Thoracic aorta (tissue), 2 donors: ENCODE data around the gene PTCSC3. TPM values are rescaled to one million over a fixed set of nuclear protein-coding genes. Genes with fewer than 3 reads are reported as not detected.

Experiments
- ATAC-seq: fragments of 150-250 bp; one replicate; pipeline ENCODE4 v1.8.0; 2017; ENCODE audit warnings: low read depth; ENCODE audit not compliant: insufficient number of reproducible peaks, low FRiP score
- DNase-seq: peaks from one replicate; pipeline ENCODE4 v3.0.0-alpha.2; 2020; ENCODE audit warnings: low spot score
- H3K27ac ChIP-seq, 2 donors: fragments of 200-600 bp; sonication (generic); 1 replicate in 1 of 2; 2 replicates in 1 of 2; pipeline ENCODE4 v1.5.1; 2016; ENCODE audit warnings: mild to moderate bottlenecking in 2 of 2, moderate library complexity in 2 of 2
- H3K27me3 ChIP-seq: fragments of 200-600 bp; sonication (generic); replicated peaks from 2 replicates; pipeline ENCODE4 v1.6.0; 2016; ENCODE audit warnings: mild to moderate bottlenecking; ENCODE audit not compliant: insufficient read depth
- H3K36me3 ChIP-seq: fragments of 200-600 bp; sonication (generic); one replicate; pipeline ENCODE4 v1.5.1; 2016
- H3K4me1 ChIP-seq, 2 donors: fragments of 200-600 bp; sonication (generic); 1 replicate in 1 of 2; 2 replicates in 1 of 2; pipeline versions ENCODE4 v1.5.1 to v1.6.0; 2016; ENCODE audit warnings: low read depth in 2 of 2, mild to moderate bottlenecking in 1 of 2; ENCODE audit not compliant: control insufficient read depth in 1 of 2
- H3K4me3 ChIP-seq: fragments of 200-600 bp; sonication (generic); 2 replicates; pipeline ENCODE4 v1.5.1; 2016; ENCODE audit warnings: mild to moderate bottlenecking
- H3K9me3 ChIP-seq: fragments of 200-600 bp; sonication (generic); 2 replicates; pipeline ENCODE4 v1.5.1; 2016
- total RNA-seq, 2 donors: library from RNA; depleted of rRNA; stranded (reverse); fragments of >200 nt; gene quantifications; one replicate each; pipeline versions ENCODE4 v1.1.0 to v1.2.3, GENCODE V29; 2016
- TF ChIP-seq, protein P1 (sequence below): fragments of 200-600 bp; sonication (generic); IDR thresholded peaks from one replicate; pipeline ENCODE4 v1.5.1; 2019; ENCODE audit warnings: antibody characterized with exemption

PTCSC3 gene
- total RNA-seq, 2 donors from 2014 or later = not detected

DNA sequence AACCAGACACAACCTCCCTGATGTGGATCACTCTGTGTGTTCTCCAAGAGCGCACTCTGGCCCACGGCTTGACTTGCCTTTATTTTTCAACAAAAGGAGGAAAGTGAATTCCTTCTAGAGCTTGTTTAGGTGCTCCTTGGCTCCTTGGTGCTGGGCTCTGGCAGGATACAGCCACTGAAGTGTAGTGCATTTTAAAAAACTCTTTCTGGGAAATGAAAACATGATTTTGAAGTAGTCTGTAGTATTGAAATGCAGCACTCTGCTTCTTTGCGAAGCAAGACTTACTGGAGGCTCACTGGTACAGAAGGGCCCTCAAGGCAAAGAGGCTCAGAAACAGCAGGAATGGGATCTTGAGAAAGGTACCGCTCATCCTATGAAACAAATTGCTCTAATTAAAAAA lies 81.6 kb downstream of the PTCSC3 start:
- H3K36me3 ChIP-seq = no peaks in the 10 kb centered on the region
- no peaks in the 10 kb centered on the region for H3K4me1 ChIP-seq
- H3K27me3 ChIP-seq = no peaks in the 10 kb centered on the region
- no peak overlapping the region for H3K4me3 ChIP-seq
- H3K9me3 ChIP-seq = no peaks in the 10 kb centered on the region
- H3K27ac ChIP-seq = no peak overlapping the region
- no peak for ATAC-seq
- TF ChIP-seq, protein P1, sequence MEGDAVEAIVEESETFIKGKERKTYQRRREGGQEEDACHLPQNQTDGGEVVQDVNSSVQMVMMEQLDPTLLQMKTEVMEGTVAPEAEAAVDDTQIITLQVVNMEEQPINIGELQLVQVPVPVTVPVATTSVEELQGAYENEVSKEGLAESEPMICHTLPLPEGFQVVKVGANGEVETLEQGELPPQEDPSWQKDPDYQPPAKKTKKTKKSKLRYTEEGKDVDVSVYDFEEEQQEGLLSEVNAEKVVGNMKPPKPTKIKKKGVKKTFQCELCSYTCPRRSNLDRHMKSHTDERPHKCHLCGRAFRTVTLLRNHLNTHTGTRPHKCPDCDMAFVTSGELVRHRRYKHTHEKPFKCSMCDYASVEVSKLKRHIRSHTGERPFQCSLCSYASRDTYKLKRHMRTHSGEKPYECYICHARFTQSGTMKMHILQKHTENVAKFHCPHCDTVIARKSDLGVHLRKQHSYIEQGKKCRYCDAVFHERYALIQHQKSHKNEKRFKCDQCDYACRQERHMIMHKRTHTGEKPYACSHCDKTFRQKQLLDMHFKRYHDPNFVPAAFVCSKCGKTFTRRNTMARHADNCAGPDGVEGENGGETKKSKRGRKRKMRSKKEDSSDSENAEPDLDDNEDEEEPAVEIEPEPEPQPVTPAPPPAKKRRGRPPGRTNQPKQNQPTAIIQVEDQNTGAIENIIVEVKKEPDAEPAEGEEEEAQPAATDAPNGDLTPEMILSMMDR = no peak
- DNase-seq = no peak

DNA sequence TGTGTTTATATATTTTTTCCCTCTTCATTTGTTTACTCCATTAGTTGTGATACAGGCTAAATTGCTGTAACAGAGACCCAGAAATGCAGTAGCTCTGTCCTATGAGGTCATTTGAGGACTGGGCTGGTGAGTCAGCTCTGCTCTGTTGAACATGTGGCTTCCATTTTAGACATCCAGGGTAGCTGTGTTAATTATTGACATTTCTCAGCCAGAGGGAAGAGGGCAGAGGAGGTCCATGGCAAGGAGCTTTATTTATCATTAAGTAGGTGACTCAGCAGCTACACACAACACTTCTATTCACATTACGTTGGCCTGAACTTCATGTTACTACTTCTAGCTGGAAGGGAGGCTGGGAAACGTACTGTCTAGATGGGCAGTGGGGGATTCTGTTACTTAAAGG lies 85.4 kb downstream of the PTCSC3 start:
- no peaks in the 10 kb centered on the region for H3K9me3 ChIP-seq
- H3K36me3 ChIP-seq = no peaks in the 10 kb centered on the region
- H3K27ac ChIP-seq = no peak overlapping the region
- H3K4me1 ChIP-seq = no peaks in the 10 kb centered on the region
- DNase-seq = no peak
- no peaks in the 10 kb centered on the region for H3K27me3 ChIP-seq
- TF ChIP-seq, protein P1 = no peak
- ATAC-seq = no peak
- H3K4me3 ChIP-seq = no peak overlapping the region

DNA sequence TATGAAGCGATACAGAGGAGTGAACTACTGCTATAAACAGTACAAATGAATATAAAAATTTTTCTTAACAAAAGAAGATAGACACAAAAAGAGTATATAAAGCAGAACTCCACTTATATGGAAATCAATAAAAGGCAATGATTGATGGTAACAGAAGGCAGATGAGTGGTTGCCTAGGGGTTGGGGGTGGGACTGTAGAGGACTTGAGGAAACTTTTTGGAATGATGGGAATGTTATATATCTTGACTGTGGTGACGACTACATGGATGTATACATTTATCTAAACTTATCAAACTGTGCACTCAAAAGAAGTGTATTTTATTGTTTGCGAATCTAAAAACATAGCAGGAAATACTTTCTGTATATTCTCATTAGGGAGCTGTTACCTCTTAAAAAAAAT lies 89.1 kb downstream of the PTCSC3 start:
- TF ChIP-seq, protein P1 = no peak
- no peak for ATAC-seq
- no peaks in the 10 kb centered on the region for H3K36me3 ChIP-seq
- H3K27ac ChIP-seq = no peak overlapping the region
- no peaks in the 10 kb centered on the region for H3K27me3 ChIP-seq
- DNase-seq = no peak
- H3K9me3 ChIP-seq = no peaks in the 10 kb centered on the region
- H3K4me3 ChIP-seq = no peak overlapping the region
- no peaks in the 10 kb centered on the region for H3K4me1 ChIP-seq

DNA sequence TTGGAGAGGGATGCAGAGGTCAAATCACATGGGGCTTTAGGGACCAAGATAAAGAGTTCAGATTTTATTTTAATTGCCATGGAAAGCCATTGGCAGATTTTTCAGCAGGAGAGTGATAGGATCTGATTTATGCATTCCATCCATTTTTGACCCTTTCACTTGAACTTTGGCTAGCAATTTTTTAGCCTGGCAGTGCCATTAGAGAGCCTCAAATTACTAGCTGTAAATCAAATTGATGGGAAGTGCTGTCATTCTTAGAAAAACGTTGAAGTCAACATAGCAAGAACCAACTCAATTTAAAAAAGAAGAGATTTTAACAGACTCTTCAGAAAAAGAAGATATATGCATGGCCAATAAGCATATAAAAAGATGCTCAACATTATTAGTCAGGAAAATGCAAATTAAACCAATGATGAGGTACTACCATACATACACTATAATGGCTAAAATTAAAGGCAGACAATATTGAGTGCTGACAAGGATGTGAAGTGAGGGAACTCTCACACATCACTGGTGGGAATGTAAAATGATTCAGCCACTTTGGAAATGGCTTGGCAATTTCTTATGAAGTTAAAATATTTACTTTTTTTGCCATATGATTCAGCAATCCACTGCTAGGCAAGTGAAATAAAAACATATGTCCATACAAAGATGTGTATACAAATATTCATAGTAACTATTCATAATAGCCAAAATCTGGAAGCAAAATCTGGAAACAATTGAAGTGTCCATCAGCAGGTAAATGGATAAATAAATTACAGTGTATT lies 89.7 kb downstream of the PTCSC3 start:
- DNase-seq (no peak), ATAC-seq (no peak)
- Histone ChIP-seq H3K9me3 (no peaks in the 10 kb centered on the region), H3K27ac (no peak overlapping the region), H3K36me3 (no peaks in the 10 kb centered on the region), H3K4me3 (no peak overlapping the region), H3K27me3 (no peaks in the 10 kb centered on the region), H3K4me1 (no peaks in the 10 kb centered on the region)
- TF ChIP-seq, protein P1 = no peak

DNA sequence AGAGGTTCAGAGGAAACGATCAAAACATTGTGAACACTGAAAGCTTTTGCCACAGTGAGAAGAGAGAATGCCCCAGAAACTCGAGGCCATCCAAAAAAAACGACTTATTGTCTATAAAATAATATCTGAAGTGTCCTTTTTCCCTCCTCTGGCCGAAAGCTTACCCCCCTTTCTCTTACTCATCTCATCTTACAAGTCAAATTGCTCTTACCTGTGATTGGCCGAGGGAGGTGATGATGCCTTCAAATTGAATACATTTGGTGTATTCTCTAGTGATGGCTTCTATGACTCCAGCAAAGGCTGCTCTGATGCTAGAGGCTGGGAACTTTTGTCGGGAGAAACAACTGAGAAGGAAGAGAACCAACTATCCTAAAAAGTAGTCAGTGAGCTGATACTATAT lies 90.7 kb downstream of the PTCSC3 start:
- no peak for DNase-seq
- TF ChIP-seq, protein P1 = no peak

More for the DNA sequence above, 90.7 kb downstream of the PTCSC3 start:
- no peak overlapping the region for H3K4me3 ChIP-seq
- no peaks in the 10 kb centered on the region for H3K27me3 ChIP-seq
- no peak overlapping the region for H3K27ac ChIP-seq
- no peak for ATAC-seq
- H3K9me3 ChIP-seq = no peaks in the 10 kb centered on the region
- no peaks in the 10 kb centered on the region for H3K36me3 ChIP-seq
- H3K4me1 ChIP-seq = no peaks in the 10 kb centered on the region

Other genes with a start within 250 kb of the PTCSC3 start
- 10 to 100 TPM; 22.7 to 23.4 TPM for gene MBIP, start 143.9 kb upstream of the PTCSC3 start, total RNA-seq